Thyroid gland (tissue), 4 donors: ENCODE data around the gene PPP1R13B.

ENCODE experiments used
- POLR2A ChIP-seq, 2 donors: fragments of 450-650 bp; IDR thresholded peaks; one replicate each; pipeline ENCODE4 v1.6.1; 2017; ENCODE audit warnings: antibody characterized with exemption in 2 of 2, mild to moderate bottlenecking in 2 of 2, moderate library complexity in 1 of 2
- TF ChIP-seq, protein P1 (sequence below), 6 experiments: fragments of 200-600 bp in 3 of 6; fragments of 450-650 bp in 3 of 6; sonication (generic) in 3 of 6; IDR thresholded peaks; one replicate each; pipeline ENCODE4 v1.5.1; 2016 to 2019; ENCODE audit warnings: antibody characterized with exemption in 6 of 6, mild to moderate bottlenecking in 2 of 6, inconsistent platforms in 1 of 6, moderate library complexity in 1 of 6

DNA sequence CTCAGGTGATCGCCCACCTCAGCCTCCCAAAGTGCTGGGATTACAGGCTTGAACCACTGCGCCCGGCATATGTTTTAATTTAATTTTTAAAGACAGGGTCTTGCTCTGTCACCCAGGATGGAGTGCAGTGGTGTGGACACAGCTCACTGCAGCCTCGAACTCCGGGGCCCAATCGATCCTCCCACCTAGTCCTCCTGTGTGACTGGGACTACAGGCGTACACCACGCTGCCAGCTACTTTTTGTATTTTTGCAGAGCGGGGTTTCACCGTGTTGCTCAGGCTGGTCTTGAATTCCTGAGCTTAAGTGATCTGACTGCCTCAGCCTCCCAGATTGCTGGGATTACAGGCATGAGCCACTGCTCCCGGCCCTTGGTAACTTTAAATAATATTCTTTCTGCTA lies 30.8 kb upstream of the PPP1R13B start:
- no peak for TF ChIP-seq POLR2A (IDR thresholded peaks at IDR 0.05)
- TF ChIP-seq, protein P1, sequence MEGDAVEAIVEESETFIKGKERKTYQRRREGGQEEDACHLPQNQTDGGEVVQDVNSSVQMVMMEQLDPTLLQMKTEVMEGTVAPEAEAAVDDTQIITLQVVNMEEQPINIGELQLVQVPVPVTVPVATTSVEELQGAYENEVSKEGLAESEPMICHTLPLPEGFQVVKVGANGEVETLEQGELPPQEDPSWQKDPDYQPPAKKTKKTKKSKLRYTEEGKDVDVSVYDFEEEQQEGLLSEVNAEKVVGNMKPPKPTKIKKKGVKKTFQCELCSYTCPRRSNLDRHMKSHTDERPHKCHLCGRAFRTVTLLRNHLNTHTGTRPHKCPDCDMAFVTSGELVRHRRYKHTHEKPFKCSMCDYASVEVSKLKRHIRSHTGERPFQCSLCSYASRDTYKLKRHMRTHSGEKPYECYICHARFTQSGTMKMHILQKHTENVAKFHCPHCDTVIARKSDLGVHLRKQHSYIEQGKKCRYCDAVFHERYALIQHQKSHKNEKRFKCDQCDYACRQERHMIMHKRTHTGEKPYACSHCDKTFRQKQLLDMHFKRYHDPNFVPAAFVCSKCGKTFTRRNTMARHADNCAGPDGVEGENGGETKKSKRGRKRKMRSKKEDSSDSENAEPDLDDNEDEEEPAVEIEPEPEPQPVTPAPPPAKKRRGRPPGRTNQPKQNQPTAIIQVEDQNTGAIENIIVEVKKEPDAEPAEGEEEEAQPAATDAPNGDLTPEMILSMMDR (IDR thresholded peaks at IDR 0.05): no peak
